ENCODE data around the gene UTRN. TPM values are rescaled to one million over a fixed set of nuclear protein-coding genes. Genes with fewer than 3 reads are reported as not detected.

The UTRN gene
- polyA plus RNA-seq, 1 donor, result 50.8 TPM

DNA sequence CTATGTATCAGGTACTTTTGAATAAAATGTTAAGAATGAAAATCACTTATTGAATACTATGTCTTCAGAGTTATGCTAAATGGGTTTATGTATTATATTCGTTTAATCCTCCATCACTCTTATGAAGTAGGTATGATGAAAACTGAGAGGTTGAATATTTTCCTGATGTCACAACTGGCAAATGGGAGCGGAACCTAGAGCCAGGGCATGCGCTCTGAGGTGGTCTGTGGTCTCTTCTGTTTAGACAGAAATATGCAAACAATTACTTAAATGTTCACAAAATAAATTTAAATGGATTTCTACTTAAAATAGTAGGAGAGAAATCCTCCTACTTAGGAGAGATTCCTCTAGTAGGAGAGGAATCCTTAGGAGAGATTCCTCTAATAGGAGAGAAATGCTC lies 21.3 kb upstream of the UTRN start:
- Histone ChIP-seq H3K27me3 (ENCODE audit: control insufficient read depth, insufficient read depth, low read length) (no peaks in the 10 kb centered on the region), H3K27ac (ENCODE audit: low read length) (no peak overlapping the region), H3K4me3 (ENCODE audit: low read length) (no peak overlapping the region), H3K4me1 (ENCODE audit: control insufficient read depth, insufficient read depth, low read length) (peaks cover 11% of the 10 kb centered on the region), H3K9me3 (ENCODE audit: control insufficient read depth, low read depth, low read length) (no peaks in the 10 kb centered on the region), H3K36me3 (ENCODE audit: control insufficient read depth, insufficient read depth, low read length) (no peaks in the 10 kb centered on the region)
- no peak for DNase-seq
- no CpG with 5 or more reads among the region's 3 CpGs for WGBS (ENCODE audit: insufficient coverage, low lambda C conversion rate)

- no peaks in the 10 kb centered on the region for H3K9me3 ChIP-seq (ENCODE audit: control insufficient read depth, low read depth, low read length)
- peak overlapping the region; percentile 5 for H3K27ac ChIP-seq (ENCODE audit: low read length)
- no peaks in the 10 kb centered on the region for H3K27me3 ChIP-seq (ENCODE audit: control insufficient read depth, insufficient read depth, low read length)
- H3K36me3 ChIP-seq (ENCODE audit: control insufficient read depth, insufficient read depth, low read length), result no peaks in the 10 kb centered on the region
- no peak overlapping the region for H3K4me3 ChIP-seq (ENCODE audit: low read length)
- 67% methylated on average over 1 of the region's 7 CpGs for WGBS (ENCODE audit: insufficient coverage, low lambda C conversion rate)
- peaks cover 11% of the 10 kb centered on the region for H3K4me1 ChIP-seq (ENCODE audit: control insufficient read depth, insufficient read depth, low read length)
- DNase-seq, result peak in 1 of 2 donors; percentile 31
Observed at GRCh38 chr6:144264270-144265060, 20.7 kb upstream of the UTRN start.

DNA sequence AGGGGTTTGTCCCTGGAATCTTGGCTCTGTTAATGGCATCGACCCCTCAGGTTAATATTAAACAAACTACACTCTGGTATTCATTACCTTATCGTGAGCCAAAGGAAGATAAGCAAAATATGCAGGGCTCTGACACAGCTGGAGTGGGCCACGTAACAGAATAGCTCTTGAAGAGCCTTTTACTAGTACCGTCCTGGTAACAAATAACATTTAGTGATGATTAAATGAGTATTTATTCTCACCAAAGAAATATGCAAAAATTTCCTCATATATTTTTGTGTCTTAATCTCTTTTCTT lies 20.1 kb upstream of the UTRN start:
- H3K4me1 ChIP-seq (ENCODE audit: control insufficient read depth, insufficient read depth, low read length), result peaks cover 11% of the 10 kb centered on the region
- H3K27ac ChIP-seq (ENCODE audit: low read length), result peak overlapping the region; percentile 5
- H3K27me3 ChIP-seq (ENCODE audit: control insufficient read depth, insufficient read depth, low read length), result no peaks in the 10 kb centered on the region
- WGBS (ENCODE audit: insufficient coverage, low lambda C conversion rate), result 20% methylated on average over 1 of the region's 4 CpGs
- H3K4me3 ChIP-seq (ENCODE audit: low read length), result no peak overlapping the region
- no peaks in the 10 kb centered on the region for H3K36me3 ChIP-seq (ENCODE audit: control insufficient read depth, insufficient read depth, low read length)
- no peak for DNase-seq
- no peaks in the 10 kb centered on the region for H3K9me3 ChIP-seq (ENCODE audit: control insufficient read depth, low read depth, low read length)

GRCh38 chr6:144265390-144265789 lies 19.7 kb upstream of the UTRN start:
- no peaks in the 10 kb centered on the region for H3K9me3 ChIP-seq (ENCODE audit: control insufficient read depth, low read depth, low read length)
- peaks cover 11% of the 10 kb centered on the region for H3K4me1 ChIP-seq (ENCODE audit: control insufficient read depth, insufficient read depth, low read length)
- no peak overlapping the region for H3K27ac ChIP-seq (ENCODE audit: low read length)
- no peak overlapping the region for H3K4me3 ChIP-seq (ENCODE audit: low read length)
- H3K27me3 ChIP-seq (ENCODE audit: control insufficient read depth, insufficient read depth, low read length), result no peaks in the 10 kb centered on the region
- no peaks in the 10 kb centered on the region for H3K36me3 ChIP-seq (ENCODE audit: control insufficient read depth, insufficient read depth, low read length)
- no peak for DNase-seq
- WGBS (ENCODE audit: insufficient coverage, low lambda C conversion rate), result no CpG with 5 or more reads among the region's 5 CpGs

GRCh38 chr6:144266091-144266649 lies 19.0 kb upstream of the UTRN start:
- Histone ChIP-seq H3K27me3 (ENCODE audit: control insufficient read depth, insufficient read depth, low read length) (no peaks in the 10 kb centered on the region), H3K36me3 (ENCODE audit: control insufficient read depth, insufficient read depth, low read length) (no peaks in the 10 kb centered on the region), H3K9me3 (ENCODE audit: control insufficient read depth, low read depth, low read length) (peaks cover 2% of the 10 kb centered on the region), H3K27ac (ENCODE audit: low read length) (no peak overlapping the region), H3K4me3 (ENCODE audit: low read length) (no peak overlapping the region), H3K4me1 (ENCODE audit: control insufficient read depth, insufficient read depth, low read length) (peaks cover 7% of the 10 kb centered on the region)
- WGBS (ENCODE audit: insufficient coverage, low lambda C conversion rate), result 53% methylated on average over 2 of the region's 6 CpGs
- DNase-seq, result peak in 1 of 2 donors; percentile 13

DNA sequence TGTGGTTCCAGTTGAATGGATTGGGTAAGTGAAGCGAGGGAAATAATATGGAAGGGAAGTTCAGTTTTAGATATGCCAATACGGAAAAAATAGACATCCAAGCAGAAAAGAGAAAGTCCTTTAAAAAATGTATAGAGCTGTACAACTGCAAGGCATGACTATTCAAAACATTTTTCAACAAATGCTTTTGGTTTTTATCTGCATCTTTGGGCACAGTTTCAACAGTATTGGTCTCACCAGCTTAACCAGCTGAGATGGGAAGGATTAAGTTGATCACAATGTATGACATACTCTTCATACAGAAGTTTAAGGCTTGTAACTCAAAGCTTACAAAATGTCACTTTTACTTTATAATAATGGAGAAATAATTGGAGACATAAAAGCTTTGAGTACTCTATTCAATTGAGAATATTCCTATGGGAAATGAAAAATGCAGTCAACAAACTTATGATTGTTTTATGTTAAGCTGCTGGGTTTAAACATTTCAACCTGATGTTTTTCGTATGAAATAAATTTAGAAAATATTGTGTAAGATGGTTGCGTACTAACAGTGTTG lies 16.3 kb upstream of the UTRN start:
- Histone ChIP-seq H3K36me3 (ENCODE audit: control insufficient read depth, insufficient read depth, low read length) (no peaks in the 10 kb centered on the region), H3K27me3 (ENCODE audit: control insufficient read depth, insufficient read depth, low read length) (no peaks in the 10 kb centered on the region), H3K4me3 (ENCODE audit: low read length) (no peak overlapping the region), H3K9me3 (ENCODE audit: control insufficient read depth, low read depth, low read length) (peaks cover 2% of the 10 kb centered on the region), H3K4me1 (ENCODE audit: control insufficient read depth, insufficient read depth, low read length) (peaks cover 7% of the 10 kb centered on the region), H3K27ac (ENCODE audit: low read length) (no peak overlapping the region)
- WGBS (ENCODE audit: insufficient coverage, low lambda C conversion rate), result 100% methylated on average over 3 of the region's 4 CpGs
- DNase-seq, result no peak

GRCh38 chr6:144277174-144277573 lies 8.0 kb upstream of the UTRN start:
- Histone ChIP-seq H3K27me3 (ENCODE audit: control insufficient read depth, insufficient read depth, low read length) (no peaks in the 10 kb centered on the region), H3K4me1 (ENCODE audit: control insufficient read depth, insufficient read depth, low read length) (no peaks in the 10 kb centered on the region), H3K27ac (ENCODE audit: low read length) (no peak overlapping the region), H3K4me3 (ENCODE audit: low read length) (no peak overlapping the region), H3K9me3 (ENCODE audit: control insufficient read depth, low read depth, low read length) (no peaks in the 10 kb centered on the region), H3K36me3 (ENCODE audit: control insufficient read depth, insufficient read depth, low read length) (no peaks in the 10 kb centered on the region)
- no peak for DNase-seq
- WGBS (ENCODE audit: insufficient coverage, low lambda C conversion rate), result no CpG with 5 or more reads among the region's 1 CpG

DNA sequence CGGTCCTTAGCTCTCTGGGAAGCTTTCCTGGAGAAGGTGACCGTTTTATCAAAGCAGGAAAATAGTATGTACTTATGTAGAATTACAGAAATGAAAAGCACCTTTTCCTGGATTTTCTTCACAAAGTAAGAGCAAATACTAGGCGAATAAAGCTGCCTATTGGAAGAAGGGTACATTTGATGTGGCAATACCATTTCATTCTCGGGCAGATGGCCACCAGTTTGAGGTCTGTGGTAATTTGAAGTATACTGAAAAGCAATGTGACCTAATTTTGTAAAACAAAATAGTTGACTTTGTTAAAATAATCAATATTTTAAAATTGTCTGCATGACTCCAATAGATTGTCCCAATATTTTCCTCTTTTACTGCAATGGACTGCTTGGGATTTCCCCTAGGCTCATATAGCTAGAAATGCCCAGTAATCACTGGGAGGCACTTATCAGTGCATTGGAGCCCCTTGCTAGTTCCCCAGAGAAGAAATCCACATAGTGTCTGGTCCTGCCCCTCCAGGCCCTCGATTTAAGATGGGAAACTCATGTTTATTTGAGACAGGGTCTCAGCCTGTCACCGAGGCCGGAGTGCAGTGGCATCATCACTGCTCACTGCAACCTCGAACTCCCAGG lies 7.4 kb upstream of the UTRN start:
- Histone ChIP-seq H3K36me3 (ENCODE audit: control insufficient read depth, insufficient read depth, low read length) (no peaks in the 10 kb centered on the region), H3K4me1 (ENCODE audit: control insufficient read depth, insufficient read depth, low read length) (no peaks in the 10 kb centered on the region), H3K9me3 (ENCODE audit: control insufficient read depth, low read depth, low read length) (no peaks in the 10 kb centered on the region), H3K27me3 (ENCODE audit: control insufficient read depth, insufficient read depth, low read length) (no peaks in the 10 kb centered on the region), H3K4me3 (ENCODE audit: low read length) (no peak overlapping the region), H3K27ac (ENCODE audit: low read length) (no peak overlapping the region)
- no peak for DNase-seq
- WGBS (ENCODE audit: insufficient coverage, low lambda C conversion rate), result 100% methylated on average over 1 of the region's 8 CpGs

DNA sequence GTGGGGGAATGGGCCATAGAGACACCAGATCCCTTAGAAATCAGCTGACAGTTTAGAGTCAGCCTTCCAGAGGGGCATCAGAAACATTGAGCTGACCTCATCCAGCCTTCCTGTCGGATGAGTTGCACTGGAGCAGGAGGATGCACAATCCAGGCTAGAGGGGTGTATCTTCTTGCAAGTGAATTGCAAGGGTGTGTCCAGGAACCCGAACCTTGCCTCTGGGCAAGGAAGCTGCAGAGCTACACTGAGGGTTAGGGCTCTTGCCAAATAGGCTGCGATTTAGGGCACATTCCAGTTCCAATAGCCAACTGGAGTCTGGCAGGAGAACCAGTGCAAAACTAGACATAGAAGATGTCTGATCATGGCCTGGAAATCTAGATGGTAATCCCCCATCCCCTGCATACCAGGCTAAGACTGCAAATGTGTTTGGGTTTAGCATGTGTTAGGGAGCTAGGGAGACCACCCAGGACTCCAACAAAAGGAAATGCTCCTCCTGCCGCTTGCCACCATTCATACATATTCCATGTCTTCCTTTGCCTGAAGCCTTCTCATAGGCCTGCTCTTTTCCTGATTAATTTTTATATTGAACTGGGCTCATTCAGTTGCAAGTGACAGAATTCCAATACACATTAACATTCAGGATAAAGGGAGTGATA lies 6.3 kb upstream of the UTRN start:
- peaks cover 1% of the 10 kb centered on the region for H3K4me1 ChIP-seq (ENCODE audit: control insufficient read depth, insufficient read depth, low read length)
- no peak for DNase-seq
- H3K9me3 ChIP-seq (ENCODE audit: control insufficient read depth, low read depth, low read length), result no peaks in the 10 kb centered on the region
- no peaks in the 10 kb centered on the region for H3K36me3 ChIP-seq (ENCODE audit: control insufficient read depth, insufficient read depth, low read length)
- no peak overlapping the region for H3K4me3 ChIP-seq (ENCODE audit: low read length)
- WGBS (ENCODE audit: insufficient coverage, low lambda C conversion rate), result no CpG with 5 or more reads among the region's 4 CpGs
- H3K27me3 ChIP-seq (ENCODE audit: control insufficient read depth, insufficient read depth, low read length), result no peaks in the 10 kb centered on the region
- H3K27ac ChIP-seq (ENCODE audit: low read length), result no peak overlapping the region

DNA sequence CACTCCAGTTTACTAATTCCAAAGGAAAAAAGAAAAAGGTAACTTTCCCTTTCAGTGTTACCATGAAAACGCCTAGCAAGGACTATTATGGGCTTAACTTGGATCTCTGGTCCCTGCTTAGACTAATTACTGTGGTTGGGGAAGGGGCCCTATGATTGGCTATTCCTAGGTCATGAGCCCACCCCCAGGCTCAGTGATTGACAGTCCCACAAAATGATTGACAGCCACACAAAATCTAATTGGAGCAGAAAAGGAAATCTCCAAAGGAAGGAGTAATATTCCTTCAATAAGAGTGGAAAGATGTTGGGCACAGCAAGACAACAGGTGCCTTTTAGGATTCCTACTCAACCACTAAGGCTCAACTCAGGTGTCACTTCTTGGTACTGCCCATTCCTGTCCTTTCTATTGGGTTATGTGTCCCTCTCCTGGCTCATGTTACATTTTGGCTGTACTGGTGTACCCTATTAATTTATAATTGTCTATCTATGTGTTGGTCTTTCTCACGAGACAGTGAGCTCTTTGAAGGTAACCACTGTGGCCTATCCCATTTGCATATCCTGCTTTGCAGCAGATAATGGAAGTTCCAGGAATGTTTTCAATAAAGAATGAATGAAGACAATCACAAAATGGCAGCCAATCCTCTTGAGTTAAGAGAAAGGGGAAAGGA lies 5.5 kb upstream of the UTRN start:
- H3K4me1 ChIP-seq (ENCODE audit: control insufficient read depth, insufficient read depth, low read length), result peaks cover 3% of the 10 kb centered on the region
- H3K36me3 ChIP-seq (ENCODE audit: control insufficient read depth, insufficient read depth, low read length), result no peaks in the 10 kb centered on the region
- 100% methylated on average over 1 of the region's 2 CpGs for WGBS (ENCODE audit: insufficient coverage, low lambda C conversion rate)
- no peaks in the 10 kb centered on the region for H3K27me3 ChIP-seq (ENCODE audit: control insufficient read depth, insufficient read depth, low read length)
- no peaks in the 10 kb centered on the region for H3K9me3 ChIP-seq (ENCODE audit: control insufficient read depth, low read depth, low read length)
- H3K4me3 ChIP-seq (ENCODE audit: low read length), result no peak overlapping the region
- H3K27ac ChIP-seq (ENCODE audit: low read length), result no peak overlapping the region
- DNase-seq, result no peak

Measured in large intestine (tissue), 3 donors.